Mononuclear cell (primary cell): ENCODE measurements around the gene ZMYND12. TPM values are rescaled to one million over a fixed set of nuclear protein-coding genes. Genes with fewer than 3 reads are reported as not detected.

ENCODE experiments used
- H3K27me3 ChIP-seq: 2 replicates; pipeline ENCODE4 v1.6.0; 2011; ENCODE audit warnings: low read length, control low read depth; ENCODE audit not compliant: insufficient read depth
- H3K4me1 ChIP-seq: 2 replicates; pipeline ENCODE4 v1.5.1; 2011; ENCODE audit warnings: mild to moderate bottlenecking, low read length, control low read depth; ENCODE audit not compliant: insufficient read depth
- H3K4me3 ChIP-seq: 2 replicates; pipeline ENCODE4 v1.5.1; 2011; ENCODE audit warnings: mild to moderate bottlenecking, low read length, moderate library complexity
- H3K9me3 ChIP-seq: 2 replicates; pipeline ENCODE4 v1.5.1; 2011; ENCODE audit warnings: low read depth, mild to moderate bottlenecking, control low read depth, low read length
- total RNA-seq: library from RNA; depleted of rRNA; stranded (reverse); fragments of >200 nt; gene quantifications from one replicate; pipeline ENCODE4 v1.2.3, GENCODE V29; 2012

The ZMYND12 gene
- total RNA-seq, 1 donor = 0.84 TPM

- H3K4me1 ChIP-seq = peaks cover 38% of the 10 kb centered on the region
- no peak overlapping the region for H3K4me3 ChIP-seq
- H3K9me3 ChIP-seq = no peaks in the 10 kb centered on the region
- H3K27me3 ChIP-seq = no peaks in the 10 kb centered on the region
These were observed 5.4 kb upstream of the ZMYND12 start for GRCh38 chr1:42461196-42461595.

DNA sequence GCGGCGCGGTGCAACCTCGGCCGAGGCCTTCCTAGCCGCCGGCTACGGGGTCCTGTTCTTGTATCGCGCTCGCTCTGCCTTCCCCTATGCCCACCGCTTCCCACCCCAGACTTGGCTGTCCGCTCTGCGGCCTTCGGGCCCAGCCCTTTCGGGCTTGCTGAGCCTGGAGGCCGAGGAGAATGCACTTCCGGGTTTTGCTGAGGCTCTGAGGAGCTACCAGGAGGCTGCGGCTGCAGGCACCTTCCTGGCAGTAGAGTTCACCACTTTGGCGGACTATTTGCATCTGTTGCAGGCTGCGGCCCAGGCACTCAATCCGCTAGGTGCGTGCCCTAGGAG is 900 bp upstream of the ZMYND12 start:
- H3K9me3 ChIP-seq = no peaks in the 10 kb centered on the region
- H3K4me3 ChIP-seq = peak overlapping the region; percentile 95
- H3K27me3 ChIP-seq = no peaks in the 10 kb centered on the region
- H3K4me1 ChIP-seq = peaks cover 29% of the 10 kb centered on the region

DNA sequence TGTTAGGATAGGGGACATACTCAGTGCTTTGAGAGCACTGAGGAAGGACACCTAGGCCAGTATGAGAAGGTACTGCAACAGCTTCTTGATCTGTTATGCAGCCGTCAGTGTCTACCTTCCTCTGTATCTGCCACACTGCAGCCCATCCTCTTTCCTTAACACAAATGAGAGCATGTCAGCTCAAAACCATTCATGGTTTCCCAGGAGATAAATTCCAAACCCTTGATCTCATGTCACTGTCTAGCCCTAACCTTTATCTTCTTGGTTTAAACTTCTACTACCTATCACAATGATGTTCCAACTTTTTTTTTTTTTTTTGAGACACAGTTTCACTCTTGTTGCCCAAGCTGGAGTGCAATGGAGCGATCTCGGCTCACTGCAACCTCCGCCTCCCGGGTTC is 1.4 kb downstream of the ZMYND12 start:
- Histone ChIP-seq H3K27me3 (no peaks in the 10 kb centered on the region), H3K9me3 (no peaks in the 10 kb centered on the region), H3K4me3 (no peak overlapping the region), H3K4me1 (peaks cover 29% of the 10 kb centered on the region)

DNA sequence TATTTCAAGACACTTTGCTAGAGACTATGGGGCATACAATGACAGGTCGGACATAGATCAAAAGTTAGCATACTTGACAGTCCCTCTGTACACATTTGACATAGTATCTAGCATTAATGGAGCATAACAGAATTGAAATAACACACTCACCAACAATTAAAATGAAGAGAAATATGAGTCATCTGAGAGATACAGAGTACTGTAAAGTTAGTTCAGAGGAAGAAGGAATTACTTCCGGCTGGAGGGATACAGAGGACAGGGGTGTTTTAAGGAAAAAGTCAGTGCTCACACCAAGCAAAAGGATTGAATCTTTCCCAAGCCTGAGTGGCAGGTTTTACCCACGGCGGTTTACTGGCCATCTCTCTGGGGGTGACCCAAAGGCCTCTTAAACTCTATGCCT is 2.4 kb downstream of the ZMYND12 start:
- peaks cover 25% of the 10 kb centered on the region for H3K4me1 ChIP-seq
- no peak overlapping the region for H3K4me3 ChIP-seq
- no peaks in the 10 kb centered on the region for H3K9me3 ChIP-seq
- no peaks in the 10 kb centered on the region for H3K27me3 ChIP-seq

DNA sequence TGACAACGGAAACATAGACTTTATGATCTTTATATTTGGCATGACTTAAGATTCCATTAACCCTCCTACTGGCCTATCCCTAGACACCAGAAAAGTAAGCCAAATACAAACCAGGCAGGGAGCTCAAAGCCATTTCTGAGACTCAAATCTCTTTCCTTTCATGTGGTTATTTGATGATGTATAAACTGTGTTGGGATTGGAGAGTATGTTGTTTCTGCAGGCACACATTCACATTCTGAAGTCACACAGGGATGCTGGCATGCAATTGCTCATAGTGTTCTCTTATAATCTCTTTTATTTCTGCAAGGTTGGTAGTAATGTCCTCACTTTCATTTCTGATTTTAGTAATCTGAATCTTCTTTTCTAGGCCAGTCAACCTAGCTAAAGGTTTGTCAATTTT is 5.8 kb downstream of the ZMYND12 start:
- H3K4me3 ChIP-seq = no peak overlapping the region

DNA sequence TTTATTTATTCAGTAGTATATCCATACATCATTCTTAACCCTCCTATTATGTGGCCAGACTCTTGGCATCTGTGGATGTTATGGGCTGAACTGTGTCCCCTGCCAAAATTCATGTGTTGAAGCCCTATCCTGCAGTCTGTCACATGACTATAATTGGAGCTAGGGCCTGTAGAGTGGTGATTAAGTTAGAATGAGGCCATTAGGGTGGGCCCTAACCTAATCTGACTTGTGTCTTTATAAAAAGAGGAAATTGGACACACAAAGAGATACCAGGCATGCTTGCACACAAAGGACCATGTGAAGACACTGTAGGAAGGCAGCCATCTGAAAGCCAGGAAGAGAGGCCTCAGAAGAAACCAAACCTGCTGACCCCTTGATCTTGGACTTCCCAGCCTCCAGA is 6.6 kb downstream of the ZMYND12 start:
- Histone ChIP-seq H3K4me1 (no peaks in the 10 kb centered on the region), H3K27me3 (no peaks in the 10 kb centered on the region), H3K9me3 (no peaks in the 10 kb centered on the region), H3K4me3 (no peak overlapping the region)

More for the DNA sequence above, 5.8 kb downstream of the ZMYND12 start:
- peaks cover under 1% of the 10 kb centered on the region for H3K4me1 ChIP-seq
- H3K27me3 ChIP-seq = no peaks in the 10 kb centered on the region
- no peaks in the 10 kb centered on the region for H3K9me3 ChIP-seq

GRCh38 chr1:42442662-42443061 is 13.2 kb downstream of the ZMYND12 start:
- H3K27me3 ChIP-seq = no peaks in the 10 kb centered on the region
- no peaks in the 10 kb centered on the region for H3K9me3 ChIP-seq
- no peak overlapping the region for H3K4me3 ChIP-seq
- H3K4me1 ChIP-seq = no peaks in the 10 kb centered on the region

- H3K9me3 ChIP-seq = no peaks in the 10 kb centered on the region
- no peak overlapping the region for H3K4me3 ChIP-seq
These were observed 15.9 kb downstream of the ZMYND12 start for GRCh38 chr1:42439940-42440339.

GRCh38 chr1:42434340-42434739 is 21.5 kb downstream of the ZMYND12 start:
- no peaks in the 10 kb centered on the region for H3K4me1 ChIP-seq
- H3K4me3 ChIP-seq = no peak overlapping the region
- no peaks in the 10 kb centered on the region for H3K27me3 ChIP-seq
- H3K9me3 ChIP-seq = no peaks in the 10 kb centered on the region

More at GRCh38 chr1:42439940-42440339, 15.9 kb downstream of the ZMYND12 start:
- no peaks in the 10 kb centered on the region for H3K27me3 ChIP-seq
- no peaks in the 10 kb centered on the region for H3K4me1 ChIP-seq

DNA sequence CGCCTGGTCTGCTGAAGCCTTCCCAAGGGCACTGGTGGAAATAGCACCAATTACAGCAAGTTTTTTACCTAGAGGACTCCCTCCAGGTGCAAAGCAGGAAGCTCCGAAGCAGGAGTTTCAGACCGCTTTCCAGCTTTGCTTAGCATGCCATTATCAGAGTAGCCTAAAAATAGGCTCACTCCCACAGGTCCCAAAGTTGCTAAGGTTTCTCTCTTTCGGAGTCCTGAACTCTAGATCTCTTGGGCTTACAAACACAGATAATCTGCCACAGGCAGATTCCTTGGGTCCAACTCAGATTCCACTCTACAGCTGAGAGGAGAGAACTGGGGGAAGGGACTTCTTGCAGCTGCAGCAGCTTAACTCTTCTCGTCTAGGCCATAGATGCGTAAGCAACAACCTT is 22.5 kb downstream of the ZMYND12 start:
- Histone ChIP-seq H3K4me3 (no peak overlapping the region), H3K27me3 (no peaks in the 10 kb centered on the region), H3K9me3 (no peaks in the 10 kb centered on the region), H3K4me1 (no peaks in the 10 kb centered on the region)

- H3K9me3 ChIP-seq = no peaks in the 10 kb centered on the region
- no peaks in the 10 kb centered on the region for H3K27me3 ChIP-seq
- no peak overlapping the region for H3K4me3 ChIP-seq
- H3K4me1 ChIP-seq = no peaks in the 10 kb centered on the region
These were observed 23.1 kb downstream of the ZMYND12 start for GRCh38 chr1:42432714-42433113.

DNA sequence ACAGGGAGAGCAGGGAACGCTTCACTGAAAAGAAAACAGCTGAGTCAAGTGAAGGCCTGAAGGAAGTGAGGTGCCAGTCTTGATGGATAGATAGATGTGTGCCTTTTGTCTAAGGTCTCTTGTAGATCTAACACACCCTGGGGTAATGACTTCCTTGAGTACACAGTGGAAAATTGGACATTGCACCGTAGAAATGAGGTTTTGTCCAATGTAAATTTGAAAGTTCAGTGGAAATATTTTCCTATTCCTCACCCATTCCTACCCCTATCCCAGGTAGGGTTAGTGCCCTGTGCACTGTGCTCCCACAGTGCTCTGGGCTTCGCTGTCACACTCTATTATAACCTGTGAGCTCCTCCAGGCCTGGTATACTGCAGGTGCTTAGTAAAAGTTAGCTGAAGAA is 24.3 kb downstream of the ZMYND12 start:
- Histone ChIP-seq H3K4me3 (no peak overlapping the region), H3K4me1 (no peaks in the 10 kb centered on the region), H3K27me3 (no peaks in the 10 kb centered on the region), H3K9me3 (no peaks in the 10 kb centered on the region)

- H3K4me3 ChIP-seq = no peak overlapping the region
- H3K4me1 ChIP-seq = no peaks in the 10 kb centered on the region
- H3K9me3 ChIP-seq = no peaks in the 10 kb centered on the region
- H3K27me3 ChIP-seq = no peaks in the 10 kb centered on the region
These were observed 25.3 kb downstream of the ZMYND12 start for GRCh38 chr1:42430286-42431135.

GRCh38 chr1:42429603-42430002 is 26.2 kb downstream of the ZMYND12 start:
- H3K4me1 ChIP-seq = no peaks in the 10 kb centered on the region
- no peaks in the 10 kb centered on the region for H3K27me3 ChIP-seq
- H3K4me3 ChIP-seq = no peak overlapping the region
- H3K9me3 ChIP-seq = no peaks in the 10 kb centered on the region

- Histone ChIP-seq H3K4me3 (no peak overlapping the region), H3K27me3 (no peaks in the 10 kb centered on the region), H3K9me3 (no peaks in the 10 kb centered on the region), H3K4me1 (no peaks in the 10 kb centered on the region)
These were observed 28.6 kb downstream of the ZMYND12 start for GRCh38 chr1:42427240-42427639.

DNA sequence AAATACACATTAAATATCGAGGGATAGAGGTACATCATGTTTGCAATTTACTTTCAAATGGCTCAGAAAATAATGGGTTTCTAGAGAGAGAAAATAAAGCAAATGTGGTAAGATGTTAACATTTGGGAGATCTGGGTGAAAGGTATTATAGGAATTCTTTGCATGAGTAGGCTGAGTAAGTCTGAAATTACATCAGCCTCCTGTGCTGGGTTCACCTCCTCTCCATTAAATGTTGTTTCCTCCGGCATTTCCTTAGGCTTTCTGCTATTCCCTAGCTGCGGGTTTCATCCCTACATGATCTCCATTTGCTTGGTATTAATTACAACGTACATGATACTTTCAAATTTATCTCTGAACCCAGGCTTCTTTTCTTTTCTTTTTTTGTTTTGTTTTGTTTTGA is 31.6 kb downstream of the ZMYND12 start:
- Histone ChIP-seq H3K9me3 (no peaks in the 10 kb centered on the region), H3K27me3 (no peaks in the 10 kb centered on the region), H3K4me1 (no peaks in the 10 kb centered on the region), H3K4me3 (no peak overlapping the region)
